ENCODE measurements around the gene NIPAL1.
"Not testable (repeated sequence)": the region's sequence is repeated elsewhere in the genome, so short reads cannot be mapped to it uniquely, and the experiment has no call there.

Gene NIPAL1

GRCh38 chr4:47996021-47996420, 20.6 kb upstream of the NIPAL1 start:
- TF ChIP-seq, protein P1, sequence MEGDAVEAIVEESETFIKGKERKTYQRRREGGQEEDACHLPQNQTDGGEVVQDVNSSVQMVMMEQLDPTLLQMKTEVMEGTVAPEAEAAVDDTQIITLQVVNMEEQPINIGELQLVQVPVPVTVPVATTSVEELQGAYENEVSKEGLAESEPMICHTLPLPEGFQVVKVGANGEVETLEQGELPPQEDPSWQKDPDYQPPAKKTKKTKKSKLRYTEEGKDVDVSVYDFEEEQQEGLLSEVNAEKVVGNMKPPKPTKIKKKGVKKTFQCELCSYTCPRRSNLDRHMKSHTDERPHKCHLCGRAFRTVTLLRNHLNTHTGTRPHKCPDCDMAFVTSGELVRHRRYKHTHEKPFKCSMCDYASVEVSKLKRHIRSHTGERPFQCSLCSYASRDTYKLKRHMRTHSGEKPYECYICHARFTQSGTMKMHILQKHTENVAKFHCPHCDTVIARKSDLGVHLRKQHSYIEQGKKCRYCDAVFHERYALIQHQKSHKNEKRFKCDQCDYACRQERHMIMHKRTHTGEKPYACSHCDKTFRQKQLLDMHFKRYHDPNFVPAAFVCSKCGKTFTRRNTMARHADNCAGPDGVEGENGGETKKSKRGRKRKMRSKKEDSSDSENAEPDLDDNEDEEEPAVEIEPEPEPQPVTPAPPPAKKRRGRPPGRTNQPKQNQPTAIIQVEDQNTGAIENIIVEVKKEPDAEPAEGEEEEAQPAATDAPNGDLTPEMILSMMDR (IDR thresholded peaks at IDR 0.05; ENCODE audit: insufficient read depth, low read depth, low read length, missing control alignments), result no peak
- DNase-seq (ENCODE audit: low read depth), result no peak
- no peak overlapping the region for H3K4me3 ChIP-seq (ENCODE audit: low read depth, low read length)

DNA sequence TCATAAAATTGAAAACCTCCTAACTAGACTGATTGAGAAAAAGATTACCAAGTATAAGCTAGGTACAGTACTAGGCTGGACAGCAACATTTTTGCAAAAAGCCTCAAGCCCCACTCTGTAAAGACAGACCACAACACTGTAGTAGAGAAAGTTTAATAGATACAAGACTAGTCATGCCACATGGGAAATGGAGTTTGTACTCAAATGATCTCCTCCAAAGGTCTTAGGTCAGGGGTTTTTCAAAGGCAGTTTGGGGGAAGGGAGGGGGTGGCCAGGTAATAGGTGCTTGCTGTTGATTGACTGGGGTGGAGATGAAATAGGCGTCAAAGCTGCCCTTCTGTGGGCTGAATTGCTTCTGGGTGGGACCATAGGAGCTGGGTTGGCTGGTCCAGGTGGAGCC, 14.3 kb upstream of the NIPAL1 start:
- TF ChIP-seq, protein P1 (IDR thresholded peaks at IDR 0.05; ENCODE audit: insufficient read depth, low read depth, low read length, missing control alignments), result no peak
- DNase-seq (ENCODE audit: low read depth), result no peak

DNA sequence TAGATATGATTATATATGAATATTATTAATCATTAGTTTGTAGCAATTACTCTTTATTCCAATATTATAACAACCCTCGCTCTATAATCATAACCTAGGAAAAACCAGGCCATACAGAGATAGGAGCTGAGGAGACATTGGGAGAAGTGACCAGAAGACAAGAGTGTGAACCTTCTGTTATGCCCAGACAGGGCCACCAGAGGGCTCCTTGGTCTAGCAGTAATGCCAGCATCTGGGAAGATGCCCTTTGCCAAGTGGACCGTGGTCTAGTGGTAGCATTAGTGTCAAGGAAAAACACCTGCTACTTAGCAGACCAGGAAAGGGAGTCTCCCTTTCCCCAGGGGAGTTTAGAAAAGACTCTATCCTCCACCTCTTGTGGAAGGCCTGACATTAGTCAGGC, 13.0 kb upstream of the NIPAL1 start:
- TF ChIP-seq, protein P1 (IDR thresholded peaks at IDR 0.05; ENCODE audit: insufficient read depth, low read depth, low read length, missing control alignments), result peak; percentile 49
- H3K4me3 ChIP-seq (ENCODE audit: low read depth, low read length), result not testable (repeated sequence)
- peak; percentile 31 for DNase-seq (ENCODE audit: low read depth)

More for the DNA sequence above, 14.3 kb upstream of the NIPAL1 start:
- H3K4me3 ChIP-seq (ENCODE audit: low read depth, low read length), result no peak overlapping the region

DNA sequence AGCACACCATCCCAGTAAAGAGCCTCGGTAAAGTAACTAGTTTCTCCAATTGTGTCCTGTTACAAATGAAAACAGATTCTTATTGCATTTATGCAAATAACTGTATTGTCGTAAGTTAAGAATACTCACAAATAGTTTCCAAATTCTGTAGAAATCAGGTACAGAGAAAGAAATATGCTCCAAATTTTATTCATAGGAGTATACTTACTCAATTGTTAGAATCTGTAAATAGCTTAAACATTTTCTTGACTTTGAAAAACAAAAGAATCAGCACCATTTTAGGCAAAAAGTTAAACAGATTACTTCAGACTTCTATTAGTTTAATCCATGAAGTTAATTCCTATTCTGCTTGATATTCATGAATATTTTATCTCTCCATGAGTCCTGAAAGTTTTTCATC, 10.8 kb upstream of the NIPAL1 start:
- TF ChIP-seq, protein P1 (IDR thresholded peaks at IDR 0.05; ENCODE audit: insufficient read depth, low read depth, low read length, missing control alignments), result no peak
- no peak for DNase-seq (ENCODE audit: low read depth)
- no peak overlapping the region for H3K4me3 ChIP-seq (ENCODE audit: low read depth, low read length)

- H3K4me3 ChIP-seq (ENCODE audit: low read depth, low read length), result no peak overlapping the region
- TF ChIP-seq, protein P1 (IDR thresholded peaks at IDR 0.05; ENCODE audit: insufficient read depth, low read depth, low read length, missing control alignments), result no peak
- DNase-seq (ENCODE audit: low read depth), result no peak
These were observed 8.5 kb upstream of the NIPAL1 start for GRCh38 chr4:48008021-48008596.

GRCh38 chr4:48010906-48011305, 5.7 kb upstream of the NIPAL1 start:
- not testable (repeated sequence) for H3K4me3 ChIP-seq (ENCODE audit: low read depth, low read length); DNase-seq (ENCODE audit: low read depth)

GRCh38 chr4:48011722-48012121, 4.8 kb upstream of the NIPAL1 start:
- TF ChIP-seq, protein P1 (IDR thresholded peaks at IDR 0.05; ENCODE audit: insufficient read depth, low read depth, low read length, missing control alignments), result no peak
- no peak overlapping the region for H3K4me3 ChIP-seq (ENCODE audit: low read depth, low read length)
- no peak for DNase-seq (ENCODE audit: low read depth)

Measured in GM12865 (cell line).